ENCODE measurements around the gene TBC1D5.
A peak's percentile ranks its signal among the peaks of the same experiment; 100 is the strongest.
"Not testable (repeated sequence)": the region's sequence is repeated elsewhere in the genome, so short reads cannot be mapped to it uniquely, and the experiment has no call there.

The TBC1D5 gene

DNA sequence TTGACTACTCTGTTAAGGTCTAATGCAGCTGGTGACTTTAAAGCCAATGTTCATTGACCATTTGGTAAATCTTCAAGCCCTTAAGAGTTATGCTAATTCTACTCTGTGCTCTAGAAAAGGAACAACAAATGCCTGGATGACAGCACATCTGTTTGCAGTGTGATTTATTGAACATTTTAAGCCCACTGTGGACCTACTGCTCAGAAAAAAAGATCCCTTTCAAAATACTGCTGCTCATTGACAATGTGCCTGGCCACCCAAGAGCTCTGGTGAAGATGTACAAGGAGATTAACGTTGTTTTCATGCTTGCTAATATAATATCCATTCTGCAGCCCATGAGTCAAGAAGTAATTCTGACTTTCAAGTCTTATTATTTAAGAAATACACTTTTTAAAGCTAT lies 110.8 kb downstream of the TBC1D5 start:
- no peak for DNase-seq
- in situ Hi-C loops (cut with HindIII; ENCODE audit: low pct_ligation_motif_present, low pct_unique_long_range_greater_than_20kb, low sequenced_read_pairs) = no loop called here

DNA sequence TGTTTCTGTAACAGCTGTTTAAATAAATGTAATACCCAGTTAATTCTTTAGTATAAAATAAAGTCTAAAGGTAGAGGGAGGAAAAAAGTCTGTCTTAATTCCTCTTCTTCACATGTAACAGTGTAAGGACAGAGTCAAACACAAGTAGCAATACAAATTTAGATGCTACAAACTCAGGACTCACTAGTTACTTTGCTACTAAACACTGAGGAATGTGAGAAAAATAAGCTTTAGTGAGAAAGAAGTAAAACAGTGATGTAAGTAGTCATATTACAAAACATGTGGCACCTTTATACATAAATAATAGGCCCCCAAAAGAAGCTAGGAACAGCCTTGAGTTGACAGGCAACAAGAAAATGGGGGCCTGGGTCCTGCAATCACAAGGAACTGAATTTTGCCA lies 113.0 kb downstream of the TBC1D5 start:
- in situ Hi-C loops (cut with HindIII; ENCODE audit: low pct_ligation_motif_present, low pct_unique_long_range_greater_than_20kb, low sequenced_read_pairs) = no loop called here
- DNase-seq = no peak

DNA sequence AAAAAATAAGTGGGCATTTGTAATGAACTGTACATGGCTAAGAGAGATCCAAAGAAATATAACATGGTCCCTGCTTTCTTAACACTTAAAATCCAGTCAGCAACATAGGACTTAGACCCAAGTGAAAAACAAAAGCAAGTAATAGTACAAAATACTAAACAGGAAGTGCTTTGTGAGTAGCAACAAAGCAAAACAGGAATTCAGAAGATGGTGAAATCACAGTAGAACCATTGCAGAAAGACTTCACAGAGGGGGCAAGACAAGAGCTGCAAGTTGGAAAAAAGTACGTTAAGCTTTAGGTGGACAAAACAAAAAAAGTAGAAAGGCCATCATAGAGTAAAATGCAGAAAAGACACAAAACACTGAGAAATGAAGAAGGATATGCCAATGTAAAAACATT lies 116.0 kb downstream of the TBC1D5 start:
- DNase-seq = no peak
- in situ Hi-C loops (cut with HindIII; ENCODE audit: low pct_ligation_motif_present, low pct_unique_long_range_greater_than_20kb, low sequenced_read_pairs) = no loop called here

DNA sequence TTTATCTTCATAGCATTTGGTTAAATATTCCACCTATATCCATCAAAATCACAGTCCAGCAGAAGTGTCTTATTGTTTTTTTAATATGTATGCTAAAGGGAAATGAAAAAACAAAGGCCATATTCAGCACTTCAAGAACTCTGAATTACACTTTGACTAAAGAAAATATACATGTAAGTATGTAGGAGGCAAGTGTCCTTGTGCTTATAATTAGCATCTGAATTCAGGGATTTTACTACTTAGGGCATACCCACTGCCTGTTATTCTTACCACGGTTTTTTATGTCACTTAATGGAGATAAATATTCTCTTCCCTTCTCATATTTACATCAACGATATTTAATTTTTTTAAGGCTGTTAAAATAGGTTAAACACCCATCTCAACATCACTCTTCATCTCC lies 117.3 kb downstream of the TBC1D5 start:
- no peak for DNase-seq
- in situ Hi-C loops (cut with HindIII; ENCODE audit: low pct_ligation_motif_present, low pct_unique_long_range_greater_than_20kb, low sequenced_read_pairs) = no loop called here

DNA sequence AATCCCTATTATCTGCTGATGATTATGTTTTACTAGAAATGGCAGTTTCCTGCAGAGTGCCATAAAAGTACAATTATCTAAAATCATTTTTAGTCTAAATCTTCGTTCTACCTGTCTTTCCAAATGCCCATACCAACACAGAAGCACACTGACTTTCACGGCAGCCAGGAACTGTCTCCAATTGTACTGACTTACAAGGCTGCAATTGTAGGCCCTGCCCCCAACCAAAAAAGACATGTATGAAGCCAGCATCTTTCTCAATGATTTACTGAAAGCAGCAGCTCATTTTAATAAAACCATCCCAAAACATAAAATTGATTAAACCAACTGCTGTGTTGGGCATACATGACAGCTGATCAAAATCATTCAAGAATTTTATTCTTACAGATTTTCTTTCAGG lies 119.0 kb downstream of the TBC1D5 start:
- in situ Hi-C loops (cut with HindIII; ENCODE audit: low pct_ligation_motif_present, low pct_unique_long_range_greater_than_20kb, low sequenced_read_pairs) = no loop called here
- DNase-seq = no peak

DNA sequence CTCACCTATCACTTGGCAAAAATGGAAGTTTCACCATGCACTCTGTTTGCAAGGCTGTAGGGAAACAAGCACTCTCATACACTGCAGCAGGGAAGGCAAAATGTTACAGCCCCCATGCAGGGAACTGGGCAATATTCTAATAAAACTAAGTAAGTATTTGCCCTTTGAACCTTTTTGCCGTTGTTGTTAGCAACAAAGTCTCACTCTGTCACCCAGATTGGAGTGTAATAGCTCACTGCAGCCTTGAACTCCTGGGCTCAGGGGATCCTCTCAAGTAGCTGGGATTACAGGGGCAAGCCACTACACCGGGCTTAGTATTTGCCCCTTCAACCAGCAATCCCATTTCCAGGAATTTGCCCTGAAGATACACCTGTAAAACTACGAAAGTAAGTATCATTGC lies 122.5 kb downstream of the TBC1D5 start:
- no peak for DNase-seq
- in situ Hi-C loops (cut with HindIII; ENCODE audit: low pct_ligation_motif_present, low pct_unique_long_range_greater_than_20kb, low sequenced_read_pairs) = no loop called here

DNA sequence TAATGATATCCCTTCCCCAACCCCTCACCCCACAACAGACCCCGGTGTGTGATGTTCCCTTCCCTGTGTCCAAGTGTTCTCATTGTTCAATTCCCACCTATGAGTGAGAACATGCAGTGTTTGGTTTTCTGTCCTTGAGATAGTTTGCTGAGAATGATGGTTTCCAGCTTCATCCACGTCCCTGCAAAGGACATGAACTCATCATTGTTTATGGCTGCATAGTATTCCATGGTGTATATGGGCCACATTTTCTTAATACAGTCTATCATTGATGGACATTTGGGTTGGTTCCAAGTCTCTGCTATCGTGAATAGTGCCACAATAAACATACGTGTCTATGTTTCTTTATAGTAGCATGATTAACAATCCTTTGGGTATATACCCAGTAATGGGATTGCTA lies 129.4 kb downstream of the TBC1D5 start:
- DNase-seq; in situ Hi-C loops (cut with HindIII; ENCODE audit: low pct_ligation_motif_present, low pct_unique_long_range_greater_than_20kb, low sequenced_read_pairs): not testable (repeated sequence)

DNA sequence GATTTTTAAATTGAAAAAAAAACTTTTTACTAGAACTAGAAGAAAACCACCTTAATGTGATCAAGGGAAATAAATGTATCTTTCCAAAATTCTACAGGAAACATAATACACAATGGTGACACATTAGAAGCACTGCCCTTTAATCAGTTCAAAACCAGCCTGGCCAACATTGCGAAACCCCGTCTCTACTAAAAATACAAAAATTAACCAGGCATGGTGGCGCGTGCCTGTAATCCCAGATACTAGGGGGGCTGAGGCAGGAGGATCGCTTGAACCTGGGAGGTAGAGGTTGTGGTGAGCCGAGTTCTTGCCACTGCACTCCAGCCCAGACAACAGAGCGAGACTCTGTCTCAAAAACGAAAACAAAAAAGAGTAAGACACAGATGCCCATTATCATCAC lies 134.5 kb downstream of the TBC1D5 start:
- in situ Hi-C loops (cut with HindIII; ENCODE audit: low pct_ligation_motif_present, low pct_unique_long_range_greater_than_20kb, low sequenced_read_pairs) = no loop called here
- no peak for DNase-seq

DNA sequence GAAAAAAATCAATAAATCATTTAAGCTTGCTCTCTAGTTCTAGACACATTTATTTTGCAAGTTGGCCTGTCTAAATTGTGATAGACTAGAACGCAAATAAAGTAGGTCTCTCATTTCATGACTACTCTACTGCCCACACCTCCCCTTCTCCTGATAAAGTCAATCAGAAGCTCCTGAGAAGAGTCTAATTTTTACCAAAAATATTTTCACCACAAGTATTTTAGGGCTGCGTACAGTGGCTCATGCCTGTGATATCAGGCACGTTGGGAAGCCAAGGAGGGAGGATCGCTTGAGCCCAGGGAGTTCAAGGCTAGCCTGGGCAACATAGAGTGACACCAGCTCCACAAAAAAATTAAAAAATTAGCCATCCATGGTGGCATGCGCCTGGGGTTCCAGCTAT lies 136.5 kb downstream of the TBC1D5 start:
- no peak for DNase-seq
- in situ Hi-C loops (cut with HindIII; ENCODE audit: low pct_ligation_motif_present, low pct_unique_long_range_greater_than_20kb, low sequenced_read_pairs) = no loop called here

DNA sequence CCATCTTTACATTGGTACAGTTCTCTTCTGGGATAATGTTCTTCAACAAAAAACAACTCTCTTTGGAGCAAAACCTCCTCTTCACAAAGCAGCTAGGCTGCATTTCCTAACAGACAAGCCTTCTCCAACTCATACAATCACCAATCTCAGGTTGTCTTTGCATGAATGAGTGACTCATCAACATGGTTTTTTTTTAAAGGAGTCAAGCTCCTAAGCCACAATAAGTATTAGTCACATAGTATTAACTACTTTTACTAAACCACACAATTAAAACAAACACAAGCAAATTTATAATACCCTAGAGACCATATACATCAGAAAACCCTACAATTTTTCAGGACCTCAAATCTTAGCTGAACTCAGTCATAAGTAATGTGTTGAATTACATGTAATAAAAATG lies 137.4 kb downstream of the TBC1D5 start:
- peak; percentile 67 for DNase-seq
- in situ Hi-C loops (cut with HindIII; ENCODE audit: low pct_ligation_motif_present, low pct_unique_long_range_greater_than_20kb, low sequenced_read_pairs) = no loop called here

DNA sequence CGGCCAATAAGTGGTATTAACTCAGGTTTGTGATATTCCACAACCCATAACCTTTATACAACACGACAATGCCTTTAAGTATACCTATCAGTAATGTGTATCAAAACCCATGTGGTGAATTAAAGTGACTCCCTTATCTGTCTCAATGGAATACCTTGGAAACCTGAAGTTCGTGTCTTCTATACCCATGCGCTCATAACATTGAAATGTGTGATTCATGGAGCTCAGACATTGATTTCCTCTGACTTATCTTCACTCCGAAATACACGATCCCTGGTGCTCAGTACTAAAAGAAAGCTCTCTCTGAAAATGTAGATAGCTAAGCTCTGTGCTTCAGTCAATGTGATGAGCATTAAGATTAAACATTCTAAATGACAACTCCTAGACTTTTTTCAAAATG lies 140.3 kb downstream of the TBC1D5 start:
- in situ Hi-C loops (cut with HindIII; ENCODE audit: low pct_ligation_motif_present, low pct_unique_long_range_greater_than_20kb, low sequenced_read_pairs) = no loop called here
- DNase-seq = peak; percentile 6

DNA sequence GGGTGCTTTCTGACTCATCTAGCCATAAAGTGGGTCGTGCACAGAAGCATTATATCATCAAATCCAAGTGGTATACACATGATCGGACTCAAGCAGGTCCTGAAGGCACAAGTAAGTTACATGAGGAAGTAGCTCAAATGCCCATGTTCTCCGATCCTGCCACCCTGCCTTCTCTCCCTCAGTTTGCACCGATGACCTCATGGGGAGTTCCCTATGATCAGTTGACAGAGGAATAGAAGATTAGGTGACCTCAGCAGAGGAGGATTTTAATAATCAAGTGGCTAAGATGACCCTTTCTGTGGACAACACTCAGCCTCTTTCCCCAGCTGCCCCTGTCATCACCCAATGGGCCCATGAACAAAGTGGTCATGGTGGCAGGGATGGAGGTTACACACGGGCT lies 149.5 kb downstream of the TBC1D5 start:
- DNase-seq = no peak
- in situ Hi-C loops (cut with HindIII; ENCODE audit: low pct_ligation_motif_present, low pct_unique_long_range_greater_than_20kb, low sequenced_read_pairs) = no loop called here

DNA sequence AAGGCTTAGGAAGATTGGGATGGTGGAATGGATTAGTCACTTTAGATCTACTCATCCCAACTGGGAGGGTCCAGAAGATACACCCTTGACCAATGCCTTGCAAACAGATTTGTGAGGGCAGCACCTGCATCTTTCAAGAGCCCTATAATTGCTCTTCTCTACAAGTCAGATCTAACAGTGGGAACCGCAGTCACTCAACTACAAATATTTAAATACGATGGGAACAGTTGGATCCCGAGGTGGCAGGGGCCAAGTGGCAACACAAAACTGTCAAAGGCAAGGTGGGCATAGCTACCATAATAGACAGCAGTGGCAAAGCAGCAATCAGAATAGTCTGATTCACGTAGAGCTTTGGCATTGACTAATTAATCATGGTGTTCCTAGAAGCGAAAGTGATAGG lies 152.0 kb downstream of the TBC1D5 start:
- no peak for DNase-seq
- in situ Hi-C loops (cut with HindIII; ENCODE audit: low pct_ligation_motif_present, low pct_unique_long_range_greater_than_20kb, low sequenced_read_pairs) = no loop called here

DNA sequence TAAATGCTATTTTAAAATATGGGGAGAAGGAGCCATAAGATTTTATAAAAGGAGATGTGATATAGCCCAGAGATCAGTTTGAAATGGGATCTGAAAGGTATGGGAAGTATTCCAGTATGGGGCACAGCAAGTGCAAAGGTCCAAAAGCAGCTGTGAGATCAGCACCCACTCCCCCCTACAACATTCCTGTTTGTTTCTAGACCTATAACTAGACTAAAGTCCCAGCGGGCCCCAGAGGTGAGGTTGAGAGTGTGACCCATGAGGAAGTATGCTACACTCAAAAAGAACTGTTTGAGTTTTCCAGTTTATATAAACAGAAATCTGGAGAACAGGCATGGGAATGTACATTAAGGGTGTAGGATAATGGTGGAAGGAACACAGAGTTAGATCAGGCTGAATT lies 152.5 kb downstream of the TBC1D5 start:
- DNase-seq = no peak

DNA sequence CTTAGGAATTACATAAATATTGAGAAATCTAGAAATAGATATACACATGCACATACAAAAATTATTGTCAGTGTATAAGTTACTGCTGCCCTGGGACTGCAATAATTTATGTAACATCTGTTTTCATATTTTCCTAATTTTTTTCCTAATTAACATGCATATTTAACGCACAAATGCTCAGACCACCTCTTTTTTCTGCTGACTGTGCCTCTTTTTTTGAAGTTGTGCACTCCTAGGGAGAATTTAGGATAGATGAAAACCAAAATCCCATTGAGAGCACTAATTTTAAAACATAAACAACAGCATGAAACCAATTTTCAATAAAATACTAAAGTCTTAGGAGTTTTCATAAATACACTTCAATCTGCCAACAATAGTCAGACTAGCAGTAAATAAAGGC lies 154.0 kb downstream of the TBC1D5 start:
- in situ Hi-C loops (cut with HindIII; ENCODE audit: low pct_ligation_motif_present, low pct_unique_long_range_greater_than_20kb, low sequenced_read_pairs) = no loop called here
- no peak for DNase-seq

More for the DNA sequence above, 152.5 kb downstream of the TBC1D5 start:
- in situ Hi-C loops (cut with HindIII; ENCODE audit: low pct_ligation_motif_present, low pct_unique_long_range_greater_than_20kb, low sequenced_read_pairs) = no loop called here

DNA sequence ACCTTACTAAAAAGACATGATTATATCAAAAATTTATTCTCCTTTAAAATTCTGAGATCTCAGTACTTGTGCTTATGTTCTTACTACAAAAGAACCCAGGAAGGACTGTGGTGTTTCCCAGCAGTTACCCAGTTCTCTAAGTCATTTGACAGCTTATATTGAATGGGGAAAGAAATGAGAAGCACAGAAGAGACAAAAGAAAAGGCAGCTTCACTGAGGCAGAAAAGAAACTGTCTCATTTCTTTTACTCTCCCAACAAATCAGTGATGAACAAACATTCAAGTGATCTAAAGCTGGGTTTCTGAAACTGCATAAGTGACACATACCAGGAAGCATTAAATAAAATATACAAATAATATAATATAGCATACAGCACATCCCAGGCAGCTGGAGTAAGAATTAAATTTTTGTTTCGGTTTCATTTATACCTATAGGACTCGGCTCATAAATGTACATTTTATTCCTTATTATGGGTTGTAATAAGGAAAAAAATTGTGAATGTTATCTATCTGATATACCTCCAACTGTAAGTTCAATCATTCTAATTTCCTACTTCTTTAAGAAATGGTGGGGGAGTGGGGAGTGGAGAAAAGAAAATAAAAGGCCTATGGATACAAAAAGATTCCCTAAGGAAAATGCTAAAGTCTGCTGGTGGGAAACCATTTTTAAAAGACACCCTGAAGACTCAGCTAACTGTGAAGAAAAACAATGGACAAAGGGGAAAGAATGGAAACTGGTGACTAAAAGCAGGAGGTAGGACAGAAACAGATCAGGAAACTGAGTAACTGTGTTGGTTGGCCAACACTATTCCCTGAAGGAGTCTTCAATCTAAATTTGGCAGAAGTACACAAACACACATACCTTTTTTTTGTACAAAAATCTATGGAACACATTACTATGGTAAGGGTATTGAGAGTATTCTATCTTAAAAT lies 156.8 kb downstream of the TBC1D5 start:
- in situ Hi-C loops (cut with HindIII; ENCODE audit: low pct_ligation_motif_present, low pct_unique_long_range_greater_than_20kb, low sequenced_read_pairs) = no loop called here
- no peak for DNase-seq

DNA sequence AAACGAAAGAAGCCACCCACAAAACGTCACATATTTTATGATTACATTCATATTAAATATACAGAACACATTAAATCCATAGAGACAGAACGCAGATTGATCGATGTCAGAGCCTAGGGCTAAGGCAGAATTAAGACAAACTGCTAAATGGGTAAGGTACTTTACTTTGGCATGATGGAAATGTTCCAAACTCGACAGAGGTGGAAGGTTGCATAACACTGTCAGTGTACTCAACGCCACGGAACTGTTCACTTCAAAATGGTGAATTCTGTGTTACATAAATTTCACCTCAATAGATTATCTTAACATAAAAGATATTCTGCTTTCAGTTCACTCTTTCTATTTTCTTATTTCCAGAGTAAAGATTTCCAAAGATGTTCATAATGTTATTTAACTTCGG lies 158.4 kb downstream of the TBC1D5 start:
- in situ Hi-C loops (cut with HindIII; ENCODE audit: low pct_ligation_motif_present, low pct_unique_long_range_greater_than_20kb, low sequenced_read_pairs) = no loop called here
- DNase-seq = no peak

DNA sequence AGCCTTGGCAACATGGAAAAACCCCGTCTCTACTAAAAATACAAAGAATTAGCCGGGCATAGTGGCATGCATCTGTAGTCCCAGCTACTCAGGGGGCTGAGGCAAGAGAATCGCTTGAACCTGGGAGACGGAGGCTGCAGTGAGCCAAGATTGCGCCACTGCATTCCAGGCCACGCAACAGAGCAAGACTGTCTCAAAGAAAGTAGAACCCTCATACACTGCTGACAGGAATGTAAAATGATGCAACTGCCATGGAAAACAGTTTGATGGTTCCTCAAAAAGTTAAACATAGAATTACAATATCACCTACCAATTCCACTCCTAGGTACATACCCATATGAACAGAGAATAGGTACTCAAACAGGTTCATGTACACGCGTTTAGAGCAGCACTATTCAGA lies 158.9 kb downstream of the TBC1D5 start:
- DNase-seq = no peak

DNA sequence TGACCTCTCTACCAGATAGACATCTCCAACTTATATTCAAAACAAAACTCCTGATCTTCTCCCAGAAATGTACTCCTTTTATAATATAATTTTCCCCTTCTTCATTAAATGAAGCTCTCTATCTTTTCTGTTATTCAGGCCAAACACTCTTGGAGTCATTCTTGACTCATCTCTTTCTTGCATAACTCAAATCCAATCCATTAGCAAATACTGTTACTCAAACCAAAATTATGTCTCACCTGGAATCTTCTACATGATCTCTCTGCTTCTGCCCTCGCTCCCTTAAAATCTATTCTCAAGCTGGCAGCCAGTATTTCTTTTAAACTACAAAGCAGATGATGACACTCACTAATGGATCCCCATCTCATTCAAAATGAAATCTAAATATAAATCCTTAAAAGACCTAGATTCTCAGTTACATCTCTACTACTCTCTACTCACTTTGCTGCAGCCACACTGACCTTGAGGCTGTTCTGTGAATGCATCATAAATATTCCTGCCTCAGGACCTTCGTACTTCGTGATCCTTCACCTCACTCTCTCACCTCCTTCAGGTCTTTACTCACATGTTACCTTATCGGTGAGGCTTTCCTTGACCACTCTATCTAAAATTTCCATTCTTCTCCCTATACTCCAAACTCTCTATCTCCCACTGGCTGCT lies 160.9 kb downstream of the TBC1D5 start:
- in situ Hi-C loops (cut with HindIII; ENCODE audit: low pct_ligation_motif_present, low pct_unique_long_range_greater_than_20kb, low sequenced_read_pairs) = no loop called here
- DNase-seq = no peak

More for the DNA sequence above, 158.9 kb downstream of the TBC1D5 start:
- in situ Hi-C loops (cut with HindIII; ENCODE audit: low pct_ligation_motif_present, low pct_unique_long_range_greater_than_20kb, low sequenced_read_pairs) = no loop called here

DNA sequence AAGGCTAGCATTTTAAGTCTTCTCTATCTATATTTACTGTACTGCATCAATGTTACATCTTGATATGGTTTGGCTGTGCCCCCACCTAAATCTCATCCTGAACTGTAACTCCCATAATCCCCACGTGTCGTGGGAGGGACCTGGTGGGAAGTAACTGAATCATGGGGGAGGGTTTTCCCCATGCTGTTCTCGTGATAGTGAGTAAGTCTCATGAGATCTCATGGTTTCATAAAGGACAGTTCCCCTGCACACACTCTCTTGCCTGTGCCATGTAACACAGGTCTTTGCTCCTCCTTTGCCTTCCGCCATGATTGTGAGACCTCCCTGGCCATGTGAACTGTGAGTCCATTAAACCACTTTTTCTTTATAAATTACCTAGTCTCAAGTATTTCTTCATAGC lies 161.5 kb downstream of the TBC1D5 start:
- DNase-seq = no peak
- in situ Hi-C loops (cut with HindIII; ENCODE audit: low pct_ligation_motif_present, low pct_unique_long_range_greater_than_20kb, low sequenced_read_pairs) = no loop called here
